HCT116 (cell line): ENCODE measurements around the gene RGS7. TPM values are rescaled to one million over a fixed set of nuclear protein-coding genes. Genes with fewer than 3 reads are reported as not detected.

Experiments
- ATAC-seq: fragments of 200-7000 bp; cut with Tn5 transposase; 2 replicates; pipeline ENCODE4 v1.9.1; 2020; ENCODE audit warnings: mild to moderate bottlenecking, moderate library complexity
- BruUV-seq: library from RNA; stranded (reverse); fragments of 400-500 nt; replicated peaks from 2 replicates; lab custom pipeline; 2021; lab: Mats Ljungman, UMichigan
- CTCF ChIA-PET: fragments of 300-600 bp; sonication (Branson Sonifier 250); formaldehyde crosslinking; loops from one replicate; lab custom pipeline; 2021; ENCODE audit warnings: antibody characterized with exemption; lab: Charles Lee
- POLR2A ChIA-PET: fragments of 300-600, 350-600 bp; sonication (Branson Sonifier 250); formaldehyde crosslinking; loops from one replicate; lab custom pipeline; 2021; ENCODE audit warnings: antibody characterized with exemption; lab: Charles Lee
- RAD21 ChIA-PET, 2 experiments: fragments of 300-600 bp; sonication (Branson Sonifier 250); formaldehyde crosslinking; loops; one replicate each; lab custom pipeline; 2023; ENCODE audit warnings: low total read pairs in 2 of 2; ENCODE audit not compliant: uncharacterized antibody in 2 of 2, unreplicated experiment in 2 of 2, low non-redundant PET in 1 of 2; lab: Charles Lee
- DNase-seq: peaks from one replicate; pipeline ENCODE4 v3.0.0-alpha.2; 2010; ENCODE audit warnings: low read depth, low spot score
- H2AFZ ChIP-seq: fragments of 200-600 bp; shearing (Covaris generic), sonication (generic); 2 replicates; pipeline ENCODE4 v1.6.1; 2017; ENCODE audit warnings: low read depth, mixed run types, mixed read lengths, antibody characterized with exemption, low read length; ENCODE audit not compliant: poor library complexity, severe bottlenecking
- H3K27ac ChIP-seq: 2 replicates; pipeline ENCODE4 v1.5.1; 2012; ENCODE audit warnings: low read depth, low read length
- H3K27me3 ChIP-seq: fragments of 200-600 bp; sonication (generic); 2 replicates; pipeline ENCODE4 v1.6.1; 2016; ENCODE audit warnings: mixed run types, low read length, mixed read lengths; ENCODE audit not compliant: insufficient read depth
- H3K36me3 ChIP-seq, 2 experiments: fragments of 200-500 bp in 1 of 2; fragments of 200-600 bp in 1 of 2; sonication (Bioruptor generic) in 1 of 2; sonication (generic) in 1 of 2; 2 replicates each; pipeline versions ENCODE4 v1.5.1 to v1.6.1; 2014 to 2016; ENCODE audit warnings: low read length in 2 of 2, inconsistent platforms in 1 of 2, mixed read lengths in 1 of 2, mixed run types in 1 of 2; ENCODE audit not compliant: insufficient read depth in 2 of 2, control insufficient read depth in 1 of 2
- H3K4me1 ChIP-seq, 2 experiments: fragments of 200-600 bp in 1 of 2; sonication (generic) in 1 of 2; 2 replicates each; pipeline versions ENCODE4 v1.5.1 to v1.6.1; 2012 to 2017; ENCODE audit warnings: low read length in 2 of 2, inconsistent platforms in 1 of 2, mild to moderate bottlenecking in 1 of 2, mixed read lengths in 1 of 2, mixed run types in 1 of 2, moderate library complexity in 1 of 2; ENCODE audit not compliant: insufficient read depth in 2 of 2, control insufficient read depth in 1 of 2
- H3K4me2 ChIP-seq: fragments of 200-600 bp; sonication (generic); 2 replicates; pipeline ENCODE4 v1.6.1; 2017; ENCODE audit warnings: mixed run types, low read length, mixed read lengths
- H3K4me3 ChIP-seq, 2 experiments: fragments of 200-600 bp in 1 of 2; sonication (generic) in 1 of 2; replicated peaks in 1 of 2; 2 replicates each; pipeline ENCODE4 v1.5.1; 2011 to 2016; ENCODE audit warnings: low read length in 2 of 2, control low read depth in 1 of 2, low read depth in 1 of 2, mild to moderate bottlenecking in 1 of 2, mixed read lengths in 1 of 2, mixed run types in 1 of 2
- H3K79me2 ChIP-seq: fragments of 200-600 bp; sonication (generic); 2 replicates; pipeline ENCODE4 v1.6.1; 2017; ENCODE audit warnings: mild to moderate bottlenecking, mixed run types, low read length, moderate library complexity, mixed read lengths; ENCODE audit not compliant: insufficient read depth
- H3K9ac ChIP-seq: fragments of 200-600 bp; sonication (generic); 2 replicates; pipeline ENCODE4 v1.6.1; 2016; ENCODE audit warnings: low read length, mixed read lengths
- H3K9me2 ChIP-seq: fragments of 200-600 bp; sonication (generic), shearing (Covaris generic); 2 replicates; pipeline ENCODE4 v1.6.1; 2017; ENCODE audit warnings: mixed run types, mild to moderate bottlenecking, moderate library complexity; ENCODE audit not compliant: insufficient read depth
- H3K9me3 ChIP-seq, 2 experiments: fragments of 200-500 bp in 1 of 2; fragments of 200-600 bp in 1 of 2; sonication (Bioruptor generic) in 1 of 2; sonication (generic) in 1 of 2; 2 replicates each; pipeline ENCODE4 v1.6.1; 2014 to 2017; ENCODE audit warnings: low read length in 2 of 2, mixed read lengths in 2 of 2, inconsistent platforms in 1 of 2, low read depth in 1 of 2, mild to moderate bottlenecking in 1 of 2, mixed run types in 1 of 2, moderate library complexity in 1 of 2; ENCODE audit not compliant: control insufficient read depth in 1 of 2, insufficient read depth in 1 of 2
- H4K20me1 ChIP-seq: fragments of 200-600 bp; sonication (generic), shearing (Covaris generic); 2 replicates; pipeline ENCODE4 v1.6.1; 2017; ENCODE audit warnings: mixed run types, mild to moderate bottlenecking, moderate library complexity; ENCODE audit not compliant: insufficient read depth
- CEBPB ChIP-seq: IDR thresholded peaks from 2 replicates; pipeline ENCODE4 v1.6.1; 2012; ENCODE audit warnings: low read depth
- EGR1 ChIP-seq: IDR thresholded peaks from 2 replicates; pipeline ENCODE4 v1.6.1; 2012; ENCODE audit warnings: low read depth
- EZH2 ChIP-seq: fragments of 200-600 bp; sonication (generic); IDR thresholded peaks from 2 replicates; pipeline ENCODE4 v1.6.1; 2017; ENCODE audit warnings: antibody characterized with exemption, mixed run types
- EZH2phosphoT487 ChIP-seq: fragments of 200-600 bp; IDR thresholded peaks from 2 replicates; pipeline ENCODE4 v1.6.1; 2018; ENCODE audit warnings: antibody characterized with exemption, borderline replicate concordance
- FOSL1 ChIP-seq: IDR thresholded peaks from 2 replicates; pipeline ENCODE4 v1.6.1; 2012; ENCODE audit warnings: low read depth
- POLR2A ChIP-seq: IDR thresholded peaks from 2 replicates; pipeline ENCODE4 v1.7.0; 2011; ENCODE audit warnings: borderline replicate concordance; ENCODE audit not compliant: insufficient read depth, insufficient read length; ENCODE audit errors: extremely low read depth
- POLR2AphosphoS5 ChIP-seq: IDR thresholded peaks from 2 replicates; pipeline ENCODE4 v1.6.1; 2011; ENCODE audit warnings: mild to moderate bottlenecking, low read depth, low read length, moderate library complexity
- RAD21 ChIP-seq: IDR thresholded peaks from 2 replicates; pipeline ENCODE4 v1.6.1; 2012; ENCODE audit warnings: low read depth, mild to moderate bottlenecking
- REST ChIP-seq: IDR thresholded peaks from 2 replicates; pipeline ENCODE4 v1.6.1; 2012; ENCODE audit warnings: low read depth
- SIN3A ChIP-seq: IDR thresholded peaks from 2 replicates; pipeline ENCODE4 v1.6.1; 2012; ENCODE audit warnings: low read depth
- SP1 ChIP-seq: IDR thresholded peaks from 2 replicates; pipeline ENCODE4 v1.6.1; 2012; ENCODE audit warnings: low read depth
- SRF ChIP-seq: IDR thresholded peaks from 2 replicates; pipeline ENCODE4 v1.6.1; 2012; ENCODE audit warnings: low read depth
- TCF7L2 ChIP-seq: IDR thresholded peaks from 2 replicates; pipeline ENCODE4 v1.7.0; 2011; ENCODE audit warnings: borderline replicate concordance, inconsistent platforms; ENCODE audit not compliant: insufficient read depth, insufficient read length; ENCODE audit errors: extremely low read depth
- YY1 ChIP-seq: IDR thresholded peaks from 2 replicates; pipeline ENCODE4 v1.6.1; 2011; ENCODE audit warnings: low read length, low read depth, moderate library complexity, mild to moderate bottlenecking; ENCODE audit not compliant: insufficient replicate concordance; ENCODE audit errors: extremely low read depth
- ZBTB33 ChIP-seq: IDR thresholded peaks from 2 replicates; pipeline ENCODE4 v1.6.1; 2011; ENCODE audit warnings: mild to moderate bottlenecking, low read length, moderate library complexity; ENCODE audit not compliant: insufficient replicate concordance; ENCODE audit errors: extremely low read depth
- ZFX ChIP-seq: fragments of 450-650 bp; IDR thresholded peaks from 2 replicates; pipeline ENCODE4 v1.6.1; 2017
- ZNF274 ChIP-seq: fragments of 200-500 bp; sonication (Bioruptor generic); IDR thresholded peaks from 2 replicates; pipeline ENCODE4 v1.6.1; 2014; ENCODE audit warnings: mild to moderate bottlenecking, low read depth, low read length, inconsistent platforms
- intact Hi-C: fragments of 100-400 bp; cut with micrococcal nuclease; formaldehyde crosslinking; loops from 2 replicates; pipeline ENCODE4 v1.10.0; 2022
- total RNA-seq: library from RNA; stranded (reverse); gene quantifications from one replicate; pipeline ENCODE4 v1.2.1, GENCODE V29; 2021; ENCODE audit not compliant: unreplicated experiment

RGS7 gene
- total RNA-seq, 1 experiment from 2014 or later, result not detected

- ChIA-PET RAD21 (no interaction called here), POLR2A (no interaction called here), CTCF (no interaction called here)
- no peak overlapping the region for H3K9ac ChIP-seq
- H3K4me2 ChIP-seq, result no peak overlapping the region
- no peaks in the 10 kb centered on the region for H4K20me1 ChIP-seq
- ATAC-seq, result no peak
- H3K79me2 ChIP-seq, result no peaks in the 10 kb centered on the region
- H3K27me3 ChIP-seq, result no peaks in the 10 kb centered on the region
- peaks cover 4 to 5% of the 10 kb centered on the region in 2 experiments; a peak in 2 of 4 replicates for H3K9me3 ChIP-seq
- no peak overlapping the region for H2AFZ ChIP-seq
- H3K27ac ChIP-seq, result no peak overlapping the region
- no peak for DNase-seq
- intact Hi-C loops, result no loop called here
- no TSS peak for BruUV-seq
- no peaks in the 10 kb centered on the region for H3K9me2 ChIP-seq
- no peak for TF ChIP-seq RAD21
- TF ChIP-seq SIN3A, result no peak
- no peak for TF ChIP-seq SP1
- no peak for TF ChIP-seq EZH2phosphoT487
- TF ChIP-seq POLR2AphosphoS5, result no peak
- no peak for TF ChIP-seq REST
- TF ChIP-seq TCF7L2, result no peak
- TF ChIP-seq ZNF274, result no peak
- no peak for TF ChIP-seq EZH2
- no peak for TF ChIP-seq EGR1
- TF ChIP-seq YY1, result no peak
- TF ChIP-seq CEBPB, result no peak
- TF ChIP-seq ZFX, result no peak
- TF ChIP-seq POLR2A, result no peak
- no peak for TF ChIP-seq FOSL1
- TF ChIP-seq ZBTB33, result no peak
- no peak for TF ChIP-seq SRF
- H3K4me1 ChIP-seq, result no peaks in the 10 kb centered on the region
- no peaks in the 10 kb centered on the region for H3K36me3 ChIP-seq
- H3K4me3 ChIP-seq, result no peak overlapping the region
Observed at GRCh38 chr1:240987928-240988327, 369.1 kb downstream of the RGS7 start.
